ENCODE measurements around the gene ACTL10.
"Not testable (repeated sequence)": the region's sequence is repeated elsewhere in the genome, so short reads cannot be mapped to it uniquely, and the experiment has no call there.

ACTL10 gene

DNA sequence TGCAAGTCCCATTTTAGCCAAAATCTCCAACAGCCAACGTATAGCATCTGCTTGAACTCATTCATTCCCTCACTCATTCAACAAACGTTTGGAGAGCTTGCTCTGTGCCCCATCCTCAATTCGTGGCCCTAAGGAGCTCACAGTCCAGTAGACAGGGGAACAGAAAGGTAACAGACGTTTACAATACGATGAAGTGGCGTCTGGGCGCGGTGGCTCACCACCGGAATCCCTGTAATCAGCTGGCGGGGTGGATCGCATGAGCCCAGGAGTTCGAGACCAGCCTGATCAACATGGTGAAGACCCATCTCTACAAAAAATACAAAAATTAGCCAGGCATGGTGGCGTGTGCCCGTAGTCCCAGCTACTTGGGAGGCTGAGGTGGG is 20.2 kb downstream of the ACTL10 start:
- Histone ChIP-seq H3K27ac (peak overlapping the region in 5 of 21 experiments; percentile 11 to 56 (median 47)), H3K4me3 (peak overlapping the region in 2 of 7 experiments; percentile 37 to 51)

DNA sequence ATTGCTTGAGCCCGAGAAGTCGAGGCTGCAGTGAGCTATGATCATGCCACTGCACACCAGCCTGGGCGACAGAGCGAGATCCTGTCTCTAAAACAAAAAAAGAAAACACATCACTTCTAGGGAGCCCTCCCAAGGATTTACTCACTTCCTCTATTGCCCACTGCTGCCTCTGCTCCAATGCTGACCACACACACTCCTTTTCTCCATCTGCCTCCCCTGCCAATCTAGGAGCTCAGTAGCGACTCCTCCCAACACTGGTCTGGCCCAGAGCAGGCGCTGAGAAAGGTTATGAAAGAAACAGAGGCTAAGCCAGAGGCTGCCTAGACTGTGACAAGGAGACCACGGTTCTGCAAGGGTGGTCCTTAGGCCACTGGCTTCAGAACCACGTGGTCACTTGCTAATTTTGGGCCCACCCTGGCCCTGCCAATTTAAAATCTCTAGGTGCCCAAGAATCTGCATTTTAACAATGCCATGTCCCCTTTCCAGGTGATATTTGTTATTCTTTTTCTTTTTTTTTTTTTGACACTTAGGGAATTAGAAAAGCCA is 20.7 kb downstream of the ACTL10 start:
- Histone ChIP-seq H3K27ac (no peak overlapping the region), H3K4me3 (no peak overlapping the region)

DNA sequence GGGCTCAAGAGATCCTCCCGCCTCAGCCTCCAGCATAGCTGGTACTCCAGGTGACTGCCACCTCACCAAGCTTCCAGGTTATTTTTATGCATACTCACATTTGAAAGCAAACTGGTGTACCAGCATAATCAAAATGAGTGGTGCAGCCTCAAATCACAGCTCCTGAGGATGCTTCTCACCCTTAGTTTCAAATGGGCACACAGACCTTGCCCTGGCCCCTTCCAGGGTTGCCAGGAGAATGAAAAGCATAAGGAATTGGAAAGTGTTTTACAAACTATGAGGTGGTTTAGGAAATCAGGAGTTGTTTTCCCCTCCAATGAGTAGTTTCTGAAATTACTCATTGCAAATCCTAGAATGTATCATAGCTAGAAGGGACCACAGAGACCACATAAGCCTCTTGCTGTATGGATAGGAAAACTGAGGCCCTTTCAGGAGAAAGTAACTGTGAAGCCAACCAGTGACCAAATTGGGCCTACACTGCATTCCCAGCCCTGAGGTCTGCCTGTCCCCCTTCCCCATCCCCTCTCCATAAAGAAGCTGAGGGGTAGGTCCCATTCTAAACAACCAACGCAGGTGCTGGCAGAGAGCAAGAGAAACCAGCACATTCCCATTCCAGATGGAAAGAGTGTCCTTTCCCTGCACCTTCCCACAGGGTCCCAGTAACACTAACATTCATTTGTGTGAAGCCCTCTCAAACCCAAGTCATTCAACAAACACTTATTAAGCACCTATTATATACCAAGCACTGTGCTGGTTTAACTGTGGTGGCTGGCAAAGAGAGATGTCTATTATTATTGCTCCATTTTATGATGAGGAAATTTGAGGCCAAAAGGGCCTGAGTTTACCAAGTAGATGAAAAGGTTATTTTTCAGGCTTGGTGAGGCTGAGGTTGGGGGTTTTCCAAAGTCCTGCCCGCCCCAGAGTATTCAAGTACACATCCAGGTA is 21.5 kb downstream of the ACTL10 start:
- H3K27ac ChIP-seq: peak overlapping the region in 1 of 21 experiments; percentile 21

DNA sequence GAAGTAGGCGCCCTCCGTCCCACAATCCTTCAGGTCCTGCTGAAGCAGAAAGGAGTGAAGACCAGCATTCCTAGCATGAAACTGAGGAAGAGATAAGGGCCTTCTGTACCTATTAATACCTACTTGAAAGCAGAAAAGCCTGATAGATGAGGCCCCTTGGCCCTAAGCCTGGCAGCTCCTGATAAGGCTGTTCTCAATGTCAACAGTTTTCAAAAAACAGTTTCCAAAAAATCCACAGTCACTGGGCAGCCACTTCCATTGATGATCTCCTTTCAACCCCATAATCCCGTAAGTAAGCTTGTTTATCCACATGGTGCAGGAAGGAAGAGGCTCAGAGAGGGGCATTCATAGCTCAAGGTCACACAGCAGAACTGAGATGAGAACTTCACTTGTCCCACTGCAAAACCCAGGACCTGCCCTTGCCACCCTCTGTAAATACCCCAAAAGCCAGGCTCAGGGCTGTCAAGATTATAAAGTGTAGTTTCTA is 22.2 kb downstream of the ACTL10 start:
- H3K27ac ChIP-seq: peak overlapping the region in 2 of 21 experiments; percentile 21 to 69

More for the DNA sequence above, 21.5 kb downstream of the ACTL10 start:
- H3K4me3 ChIP-seq: no peak overlapping the region

DNA sequence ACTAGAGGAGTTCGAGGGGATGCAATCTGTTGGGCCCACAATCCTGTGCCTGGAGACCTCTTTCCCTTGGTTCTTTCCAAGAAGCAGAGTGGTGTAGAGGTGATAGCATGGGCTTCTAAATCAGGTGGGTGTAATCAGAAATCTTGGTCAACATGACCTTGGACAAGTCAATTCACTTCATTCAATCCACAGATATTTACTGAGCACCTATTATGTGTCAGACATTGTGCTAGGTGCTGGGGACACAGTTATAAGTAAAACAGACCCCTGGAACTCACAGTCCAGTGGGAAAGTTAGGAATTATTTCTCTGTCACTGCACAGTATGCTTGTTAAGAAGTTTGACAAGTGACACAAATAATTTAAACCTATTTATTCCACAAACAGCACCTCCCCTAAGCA is 22.8 kb downstream of the ACTL10 start:
- peak overlapping the region in 2 of 21 experiments; percentile 11 to 69 for H3K27ac ChIP-seq
- H3K4me3 ChIP-seq: no peak overlapping the region

More for the DNA sequence above, 22.2 kb downstream of the ACTL10 start:
- H3K4me3 ChIP-seq: no peak overlapping the region

DNA sequence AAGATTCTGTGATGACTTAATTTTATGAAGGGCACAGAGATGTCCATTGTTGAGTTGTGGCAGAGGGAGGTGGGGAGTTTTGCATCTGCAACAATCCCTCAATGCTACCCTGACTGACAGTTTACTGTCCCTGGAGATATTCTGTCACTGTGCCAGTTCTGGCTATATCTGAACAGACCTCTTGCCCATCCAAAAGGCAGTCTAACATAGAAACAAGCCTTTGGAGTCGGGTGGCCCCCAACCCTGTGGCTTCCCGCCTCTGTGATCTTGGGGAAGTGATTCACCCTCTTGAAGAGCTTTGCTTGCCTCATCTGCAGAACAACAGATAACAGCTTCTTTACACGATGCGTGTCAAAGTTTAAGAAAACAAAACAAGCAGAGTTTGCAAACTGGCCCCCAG is 23.2 kb downstream of the ACTL10 start:
- peak overlapping the region in 2 of 21 experiments; percentile 11 to 69 for H3K27ac ChIP-seq

DNA sequence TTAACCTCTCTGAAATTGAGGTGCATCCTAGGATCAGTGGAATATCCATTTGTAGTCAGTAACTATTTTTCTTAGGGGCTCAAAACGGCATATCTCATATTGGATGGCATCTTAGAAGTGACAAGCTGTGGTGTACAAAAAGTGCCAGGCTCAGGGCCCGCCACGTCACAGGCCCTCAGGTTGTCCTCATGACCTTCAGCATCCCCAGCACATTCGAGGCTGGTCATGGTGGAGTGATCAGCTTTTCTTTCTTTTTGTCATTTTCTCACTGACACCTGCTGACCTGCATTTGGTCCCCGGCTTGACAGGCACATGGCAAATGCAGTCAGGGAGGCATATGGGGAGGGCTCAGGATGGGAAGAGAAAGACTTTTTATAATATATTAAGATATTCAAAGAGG is 26.5 kb downstream of the ACTL10 start:
- H3K27ac ChIP-seq: peak overlapping the region in 4 of 21 experiments; percentile 20 to 71 (median 40)

More for the DNA sequence above, 23.2 kb downstream of the ACTL10 start:
- H3K4me3 ChIP-seq: no peak overlapping the region

DNA sequence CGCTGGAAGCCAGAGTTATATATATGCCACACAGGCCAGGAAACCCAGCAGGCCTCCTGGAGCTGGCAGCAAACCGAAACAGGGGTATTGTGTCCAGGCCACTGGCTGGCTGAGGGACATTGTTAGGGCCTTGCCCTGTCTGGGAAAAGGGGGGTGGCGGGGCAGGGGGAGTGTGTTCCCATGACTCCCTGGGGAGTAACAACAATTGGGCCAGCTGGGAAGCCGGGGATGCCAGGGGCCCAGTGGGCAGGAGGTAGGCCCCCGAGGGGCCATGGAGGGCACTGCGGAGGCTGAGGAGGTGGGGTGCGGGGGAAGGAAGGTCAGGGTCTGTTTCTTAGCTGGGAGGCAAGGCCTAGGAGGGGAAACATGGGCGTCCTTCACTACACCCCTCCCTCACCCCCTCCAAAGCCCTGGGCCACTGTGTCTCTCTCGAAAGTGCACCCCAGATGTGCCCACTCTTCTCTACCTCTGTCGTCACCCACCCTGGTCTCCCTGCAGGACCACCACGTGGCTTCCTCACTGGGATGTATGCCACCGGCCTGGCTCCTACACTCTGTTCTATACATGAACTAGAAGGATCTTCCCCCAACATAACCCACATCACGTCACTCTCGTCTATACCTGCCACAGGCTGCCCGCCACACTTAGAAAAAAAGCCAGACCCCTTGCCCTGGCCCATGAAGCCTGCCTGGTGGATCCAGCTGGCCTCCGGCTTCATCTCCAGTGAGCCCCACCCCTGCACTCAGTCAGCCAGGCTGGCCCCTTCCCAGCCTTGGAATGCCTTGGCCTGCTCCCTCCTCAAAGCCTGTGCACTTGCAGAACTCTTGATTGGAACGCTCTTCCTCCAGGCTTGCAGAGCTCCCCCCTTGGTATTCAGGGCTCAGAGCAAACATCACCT is 27.2 kb downstream of the ACTL10 start:
- H3K4me3 ChIP-seq: no peak overlapping the region
- peak overlapping the region in 9 of 21 experiments; percentile 2 to 71 (median 51) for H3K27ac ChIP-seq

More for the DNA sequence above, 26.5 kb downstream of the ACTL10 start:
- no peak overlapping the region for H3K4me3 ChIP-seq

DNA sequence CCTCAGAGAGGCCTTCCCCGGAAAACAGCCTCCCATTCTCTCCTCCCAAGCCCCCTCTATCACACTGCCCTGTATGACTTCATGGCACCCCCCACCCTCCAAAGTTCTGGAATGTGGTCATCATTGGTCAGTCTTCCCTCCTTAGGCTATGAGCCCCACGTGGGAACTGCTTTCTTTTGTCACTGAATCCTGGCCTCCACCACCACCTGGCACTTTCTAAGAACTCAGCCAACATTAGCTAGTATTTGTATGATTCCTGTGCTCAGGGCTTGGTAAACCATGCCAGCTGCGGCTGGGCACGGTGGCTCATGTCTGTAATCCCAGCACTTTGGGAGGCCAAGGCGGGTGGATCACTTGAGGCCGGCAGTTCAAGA is 27.9 kb downstream of the ACTL10 start:
- no peak overlapping the region for H3K4me3 ChIP-seq
- H3K27ac ChIP-seq: peak overlapping the region in 3 of 21 experiments; percentile 32 to 45 (median 35)

DNA sequence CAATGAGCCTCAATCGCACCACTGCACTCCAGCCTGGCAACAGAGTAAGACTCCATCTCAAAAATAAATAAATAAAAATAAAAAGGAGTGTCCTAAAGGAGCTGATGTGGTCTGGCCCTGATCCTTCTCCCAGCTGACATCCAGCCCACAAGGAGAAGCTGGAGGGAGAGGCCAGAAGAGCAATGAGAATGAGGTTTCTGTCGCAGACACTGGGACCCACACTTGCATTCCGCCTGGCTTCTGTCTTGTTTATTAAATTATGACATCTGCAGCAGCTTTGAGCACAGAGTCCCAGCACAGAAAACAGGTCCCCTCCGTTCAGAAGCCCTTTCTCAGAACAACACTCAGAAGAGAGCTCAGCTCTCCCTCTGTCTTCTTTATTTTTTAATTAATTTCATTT is 29.7 kb downstream of the ACTL10 start:
- Histone ChIP-seq H3K27ac (peak overlapping the region in 6 of 21 experiments; percentile 21 to 71 (median 51)), H3K4me3 (no peak overlapping the region)

DNA sequence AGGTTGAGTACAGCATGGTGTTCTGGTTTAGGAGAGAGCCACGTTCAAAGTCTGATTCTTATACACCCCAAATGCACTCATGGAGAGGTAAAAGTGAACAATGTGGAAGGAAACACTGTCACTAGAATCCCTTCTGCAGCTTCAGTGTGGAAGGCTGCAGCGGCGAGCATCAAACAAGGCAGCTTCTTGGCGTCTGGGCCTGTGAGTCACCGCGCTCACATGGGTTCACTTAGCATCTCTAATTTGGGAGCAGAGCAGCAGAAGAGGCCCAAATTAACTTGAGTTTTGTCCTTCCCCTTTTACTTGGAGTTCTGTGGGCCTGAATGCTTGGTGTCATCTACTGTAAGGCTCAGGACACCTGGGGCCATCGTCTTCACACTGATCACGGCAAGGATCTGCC is 30.4 kb downstream of the ACTL10 start:
- peak overlapping the region in 9 of 21 experiments; percentile 8 to 71 (median 48) for H3K27ac ChIP-seq
- no peak overlapping the region for H3K4me3 ChIP-seq

DNA sequence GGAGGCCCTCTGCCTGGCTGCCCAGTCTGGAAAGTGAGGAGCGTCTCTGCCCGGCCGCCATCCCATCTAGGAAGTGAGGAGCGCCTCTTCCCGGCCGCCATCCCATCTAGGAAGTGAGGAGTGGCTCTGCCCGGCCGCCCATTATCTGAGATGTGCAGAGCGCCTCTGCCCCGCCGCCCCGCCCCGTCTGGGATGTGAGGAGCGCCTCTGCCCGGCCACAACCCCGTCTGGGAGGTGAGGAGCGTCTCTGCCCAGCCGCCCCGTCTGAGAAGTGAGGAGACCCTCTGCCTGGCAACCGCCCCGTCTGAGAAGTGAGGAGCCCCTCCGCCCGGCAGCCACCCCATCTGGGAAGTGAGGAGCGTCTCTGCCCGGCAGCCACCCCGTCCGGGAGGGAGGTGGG is 32.2 kb downstream of the ACTL10 start:
- H3K4me3 ChIP-seq, H3K27ac ChIP-seq: not testable (repeated sequence)

DNA sequence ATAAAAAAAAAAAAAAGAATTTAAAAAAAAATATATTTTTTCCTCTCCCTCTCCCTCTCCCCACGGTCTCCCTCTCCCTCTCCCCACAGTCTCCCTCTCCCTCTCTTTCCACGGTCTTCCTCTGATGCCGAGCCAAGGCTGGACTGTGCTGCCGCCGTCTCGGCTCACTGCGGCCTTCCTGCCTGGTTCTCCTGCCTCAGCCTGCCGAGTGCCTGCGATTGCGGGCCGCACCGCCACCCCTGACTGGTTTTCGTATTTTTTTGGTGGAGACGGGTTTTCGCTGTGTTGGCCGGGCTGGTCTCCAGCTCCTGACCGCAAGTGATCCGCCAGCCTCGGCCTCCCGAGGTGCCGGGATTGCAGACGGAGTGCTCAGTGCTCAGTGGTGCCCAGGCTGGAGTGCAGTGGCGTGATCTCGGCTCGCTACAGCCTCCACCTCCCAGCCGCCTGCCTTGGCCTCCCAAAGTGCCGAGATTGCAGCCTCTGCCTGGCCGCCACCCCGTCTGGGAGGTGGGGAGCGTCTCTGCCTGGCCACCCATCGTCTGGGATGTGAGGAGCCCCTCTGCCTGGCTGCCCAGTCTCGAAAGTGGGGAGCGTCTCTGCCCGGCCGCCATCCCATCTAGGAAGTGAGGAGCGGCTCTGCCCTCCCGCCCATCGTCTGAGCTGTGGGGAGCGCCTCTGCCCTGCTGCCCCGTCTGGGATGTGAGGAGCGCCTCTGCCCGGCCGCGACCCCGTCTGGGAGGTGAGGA is 34.1 kb downstream of the ACTL10 start:
- not testable (repeated sequence) for H3K4me3 ChIP-seq, H3K27ac ChIP-seq

DNA sequence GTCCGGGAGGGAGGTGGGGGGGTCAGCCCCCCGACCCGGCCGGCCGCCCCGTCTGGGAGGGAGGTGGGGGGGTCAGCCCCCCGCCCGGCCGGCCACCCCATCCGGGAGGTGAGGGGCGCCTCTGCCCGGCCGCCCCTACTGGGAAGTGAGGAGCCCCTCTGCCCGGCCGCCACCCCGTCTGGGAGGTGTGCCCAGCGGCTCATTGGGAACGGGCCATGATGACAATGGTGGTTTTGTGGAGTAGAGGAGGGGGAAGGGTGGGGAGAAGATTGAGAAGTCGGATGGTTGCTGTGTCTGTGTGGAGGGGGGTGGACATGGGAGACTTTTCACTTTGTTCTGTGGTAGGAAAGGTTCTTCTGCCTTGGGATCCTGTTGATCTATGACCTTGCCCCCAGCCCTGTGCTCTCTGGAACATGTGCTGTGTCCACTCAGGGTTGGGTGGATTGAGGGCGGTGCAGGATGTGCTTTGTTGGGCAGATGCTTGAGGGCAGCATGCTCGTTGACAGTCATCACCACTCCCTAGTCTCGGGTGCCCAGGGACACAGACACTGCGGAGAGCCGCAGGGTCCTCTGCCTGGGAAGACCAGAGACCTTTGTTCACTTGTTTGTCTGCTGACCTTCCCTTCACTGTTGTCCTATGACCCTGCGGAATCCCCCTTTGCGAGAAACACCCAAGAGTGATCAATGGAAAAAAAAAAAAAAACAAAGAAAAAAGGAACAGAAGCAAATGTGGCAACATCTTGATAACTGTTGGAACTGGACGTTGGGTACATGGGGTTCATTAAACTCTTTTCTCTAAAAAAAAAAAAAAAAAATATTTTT is 35.1 kb downstream of the ACTL10 start:
- H3K27ac ChIP-seq: no peak overlapping the region
- H3K4me3 ChIP-seq: no peak overlapping the region

DNA sequence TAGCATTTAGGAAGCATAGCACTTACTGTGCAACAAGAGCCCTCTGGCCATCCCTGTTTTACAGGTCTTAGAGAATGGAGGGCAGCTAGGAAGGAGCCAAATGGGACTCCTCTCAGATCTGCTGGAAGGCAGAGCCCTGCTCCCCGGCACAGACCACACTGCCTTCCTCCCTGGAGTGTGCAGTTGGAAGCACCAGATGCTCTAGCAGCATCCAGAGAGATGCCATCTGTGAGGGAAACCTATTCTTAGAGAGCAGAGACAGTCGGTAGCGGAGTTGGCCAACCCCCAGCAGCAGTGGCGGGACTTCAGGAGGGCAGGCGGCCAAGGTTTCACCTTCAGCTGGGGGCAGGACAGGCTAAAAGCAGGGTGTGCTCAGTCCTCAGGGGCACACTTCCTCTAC is 36.1 kb downstream of the ACTL10 start:
- no peak overlapping the region for H3K4me3 ChIP-seq
- no peak overlapping the region for H3K27ac ChIP-seq

DNA sequence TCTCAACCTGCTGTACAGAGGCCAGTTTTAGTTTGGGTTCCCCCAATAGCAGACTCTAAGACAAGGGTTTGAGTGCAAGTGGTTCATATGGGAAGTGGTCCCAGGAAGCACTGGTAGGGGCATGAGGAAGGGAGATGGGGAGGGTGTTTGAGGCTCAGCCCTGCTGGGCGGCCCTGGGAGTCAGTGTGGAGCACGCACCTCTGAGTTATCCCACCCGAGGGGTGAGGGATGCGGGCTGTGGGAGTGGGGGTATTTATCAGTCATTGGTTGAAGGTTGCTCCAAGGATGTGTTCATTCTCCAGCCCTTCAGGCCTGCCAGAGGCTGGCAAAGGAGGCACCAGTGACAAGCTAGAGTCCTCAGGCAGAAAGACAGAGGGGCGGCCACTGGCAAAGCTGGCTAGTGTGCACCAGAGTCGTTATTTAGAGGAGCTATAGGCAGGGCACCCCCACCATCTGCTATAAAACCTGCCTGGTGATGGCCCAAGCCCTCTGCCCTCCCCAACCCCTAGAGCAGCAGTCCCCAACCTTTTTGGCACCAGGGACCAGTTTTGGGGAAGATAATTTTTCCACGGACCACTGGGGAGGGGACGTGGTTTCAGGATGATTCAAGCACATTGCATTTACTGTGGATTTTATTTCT is 36.9 kb downstream of the ACTL10 start:
- H3K4me3 ChIP-seq: no peak overlapping the region
- H3K27ac ChIP-seq: no peak overlapping the region

DNA sequence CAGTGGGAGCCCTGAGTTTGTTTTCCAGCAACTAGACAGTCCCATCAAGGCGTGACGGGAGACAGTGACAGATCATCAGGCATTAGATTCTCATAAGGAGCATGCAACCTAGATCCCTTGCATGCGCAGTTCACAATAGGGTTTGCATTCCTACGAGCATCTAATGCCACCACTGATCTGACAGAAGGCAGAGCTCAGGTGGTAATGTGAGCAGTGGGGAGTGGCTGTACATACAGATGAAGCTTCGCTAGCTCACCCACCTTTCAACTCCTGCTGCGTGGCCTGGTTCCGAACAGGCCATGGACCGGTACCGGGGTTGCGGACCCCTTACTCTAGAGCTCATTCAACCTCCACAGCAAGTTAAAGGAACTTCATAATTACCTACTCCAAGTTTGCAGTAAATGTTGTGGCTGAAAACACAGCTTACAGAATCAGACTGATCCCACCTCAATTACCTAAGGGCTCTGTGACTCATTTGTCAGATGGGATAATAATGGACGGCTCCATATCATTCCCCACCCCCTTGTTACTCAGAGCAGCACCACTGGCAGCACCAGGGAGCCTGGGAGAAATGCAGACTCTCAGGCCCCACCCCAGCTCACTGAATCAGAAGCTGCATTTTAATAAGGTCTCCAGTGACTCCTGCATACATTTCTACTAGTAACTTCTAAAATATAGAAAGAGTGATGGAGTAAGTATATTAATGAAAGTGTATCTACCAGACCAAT is 37.6 kb downstream of the ACTL10 start:
- no peak overlapping the region for H3K27ac ChIP-seq
- no peak overlapping the region for H3K4me3 ChIP-seq
